ENCODE data around the gene IPCEF1. TPM values are rescaled to one million over a fixed set of nuclear protein-coding genes. Genes with fewer than 3 reads are reported as not detected.
"Not testable (repeated sequence)": the region's sequence is repeated elsewhere in the genome, so short reads cannot be mapped to it uniquely, and the experiment has no call there.

The IPCEF1 gene
- polyA plus RNA-seq, 1 experiment = 0.35 TPM

DNA sequence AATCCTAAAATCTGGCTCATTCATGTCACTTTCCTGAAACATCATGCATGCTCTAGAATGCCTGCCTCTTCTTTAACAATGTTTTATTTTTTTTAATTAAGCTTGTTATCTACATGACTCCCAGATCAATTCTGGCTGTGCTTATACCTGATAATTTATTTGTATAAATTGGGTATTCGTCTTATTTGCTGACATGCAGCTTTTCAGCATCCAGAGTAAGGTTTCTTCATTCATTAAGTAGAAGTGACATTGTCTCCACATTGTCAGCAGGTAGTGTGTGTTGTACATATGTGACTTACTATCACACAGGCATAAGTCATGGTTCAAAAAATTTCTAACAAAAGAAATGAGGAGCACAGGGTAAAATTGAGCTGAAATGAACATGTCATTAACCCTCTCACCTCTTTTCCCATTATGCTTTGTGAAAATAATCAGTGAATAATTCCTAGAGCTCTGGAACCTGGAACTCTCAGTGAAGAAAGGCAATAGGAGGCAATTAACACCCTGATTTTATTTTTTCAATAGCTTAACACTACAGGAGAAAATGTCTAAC, 160.2 kb downstream of the IPCEF1 start:
- no peak for DNase-seq (ENCODE audit: low read depth, low spot score)
- Histone ChIP-seq H3K9me3 (ENCODE audit: control insufficient read depth, insufficient read depth, low read length) (no peaks in the 10 kb centered on the region), H3K27ac (ENCODE audit: low read depth, low read length) (no peak overlapping the region), H3K27me3 (ENCODE audit: control insufficient read depth, insufficient read depth, low read length) (no peaks in the 10 kb centered on the region), H3K4me3 (ENCODE audit: low read depth, low read length) (no peak overlapping the region)
- TF ChIP-seq CTCF (IDR thresholded peaks at IDR 0.05; ENCODE audit: low read depth, low read length) = no peak
- CTCF ChIA-PET = interaction anchor here (1.3 kb wide), 1 partner anchor 40 kb away, joined by 4 read pairs; no protein-coding TSS in a partner anchor
- POLR2A ChIA-PET = no interaction called here

DNA sequence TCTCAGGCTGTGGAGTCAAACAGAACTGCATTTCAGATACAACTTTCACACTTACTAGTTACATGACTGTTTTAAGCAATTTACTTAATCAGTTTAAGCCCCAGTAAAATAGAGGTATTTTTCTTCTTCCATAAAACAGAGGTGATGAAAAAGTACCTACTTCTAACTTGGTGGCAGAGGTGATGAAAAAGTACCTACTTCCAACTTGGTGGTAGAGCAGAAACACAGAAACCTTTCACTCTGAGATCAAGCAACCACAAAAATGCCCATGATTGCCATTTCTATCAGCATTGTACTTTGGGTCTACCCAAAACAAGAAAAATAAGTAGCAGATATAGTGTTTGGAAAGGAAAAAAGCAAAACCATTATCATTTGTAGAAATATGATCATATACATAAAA, 168.9 kb downstream of the IPCEF1 start:
- no peak for TF ChIP-seq CTCF (IDR thresholded peaks at IDR 0.05; ENCODE audit: low read depth, low read length)
- CTCF ChIA-PET = no interaction called here
- POLR2A ChIA-PET = no interaction called here

DNA sequence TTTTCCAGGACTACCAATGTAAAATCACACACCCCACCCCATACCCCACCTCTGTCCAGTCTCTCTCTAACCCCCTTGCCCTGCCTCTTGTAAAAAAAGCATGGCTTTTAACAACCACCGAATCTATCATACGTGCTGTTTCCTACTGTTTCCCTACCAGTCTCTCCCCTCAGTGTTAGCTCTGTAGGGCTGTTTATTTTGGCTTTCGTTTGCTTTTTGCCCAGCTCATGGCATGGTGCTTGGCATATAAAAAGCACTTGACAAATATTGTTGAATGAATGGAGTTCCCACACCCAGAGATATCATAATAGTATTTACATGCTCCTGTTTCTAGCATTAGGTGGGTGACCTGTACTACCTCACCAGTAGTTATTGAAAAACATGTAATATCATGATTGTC, 169.4 kb downstream of the IPCEF1 start:
- ChIA-PET CTCF (no interaction called here), POLR2A (no interaction called here)
- TF ChIP-seq CTCF (IDR thresholded peaks at IDR 0.05; ENCODE audit: low read depth, low read length) = no peak
- H3K27me3 ChIP-seq (ENCODE audit: control insufficient read depth, insufficient read depth, low read length) = no peaks in the 10 kb centered on the region
- DNase-seq (ENCODE audit: low read depth, low spot score) = no peak
- H3K9me3 ChIP-seq (ENCODE audit: control insufficient read depth, insufficient read depth, low read length) = no peaks in the 10 kb centered on the region
- H3K27ac ChIP-seq (ENCODE audit: low read depth, low read length) = no peak overlapping the region
- H3K4me3 ChIP-seq (ENCODE audit: low read depth, low read length) = no peak overlapping the region

More for the DNA sequence above, 168.9 kb downstream of the IPCEF1 start:
- no peak for DNase-seq (ENCODE audit: low read depth, low spot score)
- H3K27ac ChIP-seq (ENCODE audit: low read depth, low read length) = no peak overlapping the region
- H3K27me3 ChIP-seq (ENCODE audit: control insufficient read depth, insufficient read depth, low read length) = no peaks in the 10 kb centered on the region
- H3K9me3 ChIP-seq (ENCODE audit: control insufficient read depth, insufficient read depth, low read length) = no peaks in the 10 kb centered on the region
- no peak overlapping the region for H3K4me3 ChIP-seq (ENCODE audit: low read depth, low read length)

- ChIA-PET CTCF (no interaction called here), POLR2A (no interaction called here)
- Histone ChIP-seq H3K9me3 (ENCODE audit: control insufficient read depth, insufficient read depth, low read length) (no peaks in the 10 kb centered on the region), H3K27me3 (ENCODE audit: control insufficient read depth, insufficient read depth, low read length) (no peaks in the 10 kb centered on the region), H3K4me3 (ENCODE audit: low read depth, low read length) (no peak overlapping the region), H3K27ac (ENCODE audit: low read depth, low read length) (no peak overlapping the region)
- TF ChIP-seq CTCF (IDR thresholded peaks at IDR 0.05; ENCODE audit: low read depth, low read length) = no peak
- DNase-seq (ENCODE audit: low read depth, low spot score) = no peak
Observed at GRCh38 chr6:154179434-154179833, 177.2 kb downstream of the IPCEF1 start.

DNA sequence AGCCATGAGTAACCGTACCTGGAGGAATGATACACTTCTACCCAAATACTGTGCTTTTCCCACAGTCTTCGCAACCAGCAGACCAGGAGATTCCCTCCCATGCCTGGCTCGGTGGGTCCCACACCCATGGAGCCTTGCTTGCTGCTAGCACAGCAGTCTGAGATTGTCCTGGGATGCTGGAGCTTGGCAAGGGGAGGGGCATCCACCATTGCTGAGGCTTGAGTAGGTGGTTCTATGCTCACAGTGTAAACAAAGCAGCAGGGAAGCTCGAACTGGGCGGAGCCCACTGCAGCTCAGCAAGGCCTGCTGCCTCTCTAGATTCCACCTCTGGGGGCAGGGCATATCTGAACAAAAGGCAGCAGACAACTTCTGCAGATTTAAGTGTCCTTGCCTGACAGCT, 184.2 kb downstream of the IPCEF1 start:
- H3K9me3 ChIP-seq (ENCODE audit: control insufficient read depth, insufficient read depth, low read length); H3K4me3 ChIP-seq (ENCODE audit: low read depth, low read length); POLR2A ChIA-PET; DNase-seq (ENCODE audit: low read depth, low spot score); H3K27me3 ChIP-seq (ENCODE audit: control insufficient read depth, insufficient read depth, low read length); H3K27ac ChIP-seq (ENCODE audit: low read depth, low read length); CTCF ChIA-PET: not testable (repeated sequence)

All from AG04450 (cell line).